Measurements from ENCODE around the gene SLIT1. TPM values are rescaled to one million over a fixed set of nuclear protein-coding genes. Genes with fewer than 3 reads are reported as not detected.
A peak's percentile ranks its signal among the peaks of the same experiment; 100 is the strongest.

The SLIT1 gene
- total RNA-seq, 1 experiment from 2014 or later = not detected

DNA sequence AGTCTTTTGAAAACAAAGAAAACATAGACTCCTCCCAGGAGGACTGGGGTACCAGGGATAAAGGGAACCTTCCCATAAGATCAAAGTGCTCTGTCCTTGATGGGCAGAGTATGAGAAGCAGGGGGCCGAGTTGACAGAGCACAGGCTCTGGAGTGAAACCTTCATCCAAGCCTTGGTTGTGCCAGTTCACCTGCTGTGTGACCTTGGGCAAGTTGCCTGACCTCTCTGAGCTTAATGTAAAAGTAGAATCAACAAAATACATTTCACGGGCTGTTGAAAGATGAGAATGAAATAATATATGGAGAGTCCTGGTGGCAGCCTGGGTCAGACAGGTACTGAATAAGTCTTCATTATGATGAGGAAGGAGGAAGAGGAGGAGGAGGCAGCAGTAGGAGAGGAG is 69.9 kb downstream of the SLIT1 start:
- no peak for DNase-seq (ENCODE audit: low read depth)

DNA sequence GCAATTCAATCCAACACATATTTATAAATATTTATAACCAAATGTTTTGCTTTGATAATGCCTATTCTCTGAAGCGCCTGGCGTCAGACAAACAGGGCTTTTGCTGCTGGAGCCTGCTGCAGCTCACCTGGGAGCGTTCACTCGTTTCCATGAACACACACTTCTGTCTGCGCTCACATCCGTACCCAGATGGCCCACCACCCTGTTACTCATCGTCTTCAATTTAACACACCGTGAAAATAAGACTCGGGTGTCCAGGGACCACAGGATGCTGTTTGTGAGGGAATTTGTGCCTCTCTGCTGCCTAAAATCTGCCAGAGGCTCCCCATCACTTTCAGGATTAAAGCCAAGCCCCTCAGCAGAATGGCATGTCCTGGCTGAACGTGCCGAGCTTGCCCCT is 74.1 kb downstream of the SLIT1 start:
- no peak for DNase-seq (ENCODE audit: low read depth)

DNA sequence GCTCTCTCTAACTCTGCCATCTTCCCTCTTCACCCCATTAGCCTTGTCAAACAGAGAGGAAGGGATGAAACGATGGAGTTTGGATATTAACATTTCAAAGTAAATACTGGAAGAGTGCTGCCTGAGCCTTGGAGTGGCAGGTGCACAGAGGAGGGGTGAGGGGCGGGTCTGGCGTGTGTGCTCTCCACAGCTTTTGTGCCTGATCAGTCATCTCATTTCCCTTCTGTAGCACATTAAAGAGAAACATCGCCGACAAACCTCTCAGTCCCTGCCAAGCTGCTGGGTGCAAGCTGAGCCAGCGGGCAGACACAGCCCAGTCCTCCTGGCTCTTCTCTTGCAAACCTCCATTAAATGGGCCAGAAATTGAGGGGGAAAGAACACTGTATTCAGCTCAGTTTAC is 76.2 kb downstream of the SLIT1 start:
- no peak for DNase-seq (ENCODE audit: low read depth)

DNA sequence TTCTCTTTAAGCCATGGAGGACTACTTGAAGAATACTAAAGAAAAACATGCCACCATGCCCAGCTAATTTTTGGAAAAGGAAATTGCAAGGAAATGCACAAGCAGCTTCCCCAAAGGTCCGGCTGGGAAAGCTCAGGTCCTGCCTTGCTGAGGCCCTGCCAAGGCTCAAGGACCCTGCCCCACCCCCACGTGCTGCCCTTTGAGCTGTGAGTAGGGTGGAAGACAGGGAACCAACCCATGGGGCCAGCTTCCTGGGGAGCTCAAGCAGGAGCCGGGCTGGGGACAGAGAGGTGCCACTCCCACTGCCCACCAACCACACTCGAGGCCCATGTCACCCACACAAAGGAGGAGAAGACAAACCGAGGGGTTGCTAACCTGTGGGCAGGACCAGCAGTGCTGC is 78.2 kb downstream of the SLIT1 start:
- no peak for DNase-seq (ENCODE audit: low read depth)

DNA sequence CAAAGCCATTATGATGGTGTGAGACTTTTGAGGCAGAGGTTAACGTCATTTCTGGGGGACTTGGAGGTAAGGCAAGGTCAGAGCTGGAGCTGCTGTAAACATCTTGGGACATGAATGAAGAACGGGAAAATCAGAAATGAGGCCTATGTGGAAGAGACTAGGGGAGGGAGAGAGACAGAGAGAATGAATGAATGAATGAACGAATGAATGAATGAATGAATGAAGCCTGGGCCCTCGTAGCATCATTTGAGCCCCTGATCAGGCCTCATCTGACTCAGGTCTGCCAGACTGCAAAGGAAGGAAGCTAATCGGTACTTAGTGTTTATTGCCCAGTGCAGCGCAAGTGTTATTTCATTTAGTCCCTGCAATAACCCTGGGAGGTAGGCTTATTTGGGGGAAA is 79.6 kb downstream of the SLIT1 start:
- DNase-seq (ENCODE audit: low read depth) = no peak

DNA sequence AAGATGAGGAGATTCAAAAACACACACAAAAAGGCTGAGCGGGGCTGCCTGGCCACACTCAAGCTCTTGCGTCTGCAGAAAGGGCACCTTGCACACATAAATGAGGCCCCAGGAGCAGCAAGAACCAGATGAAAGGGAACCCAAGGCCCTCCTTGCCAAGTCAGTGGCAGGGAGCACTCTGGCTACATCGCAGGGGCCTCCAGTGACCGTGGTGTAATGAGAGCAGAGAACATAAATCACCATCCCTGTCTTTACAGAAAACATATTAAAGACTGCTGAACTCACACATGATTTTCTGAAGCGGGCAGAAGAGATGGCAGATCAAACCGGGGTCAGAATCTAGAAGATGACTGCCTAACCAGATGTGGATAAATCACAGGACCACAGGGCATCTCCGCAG is 80.5 kb downstream of the SLIT1 start:
- DNase-seq (ENCODE audit: low read depth) = no peak

DNA sequence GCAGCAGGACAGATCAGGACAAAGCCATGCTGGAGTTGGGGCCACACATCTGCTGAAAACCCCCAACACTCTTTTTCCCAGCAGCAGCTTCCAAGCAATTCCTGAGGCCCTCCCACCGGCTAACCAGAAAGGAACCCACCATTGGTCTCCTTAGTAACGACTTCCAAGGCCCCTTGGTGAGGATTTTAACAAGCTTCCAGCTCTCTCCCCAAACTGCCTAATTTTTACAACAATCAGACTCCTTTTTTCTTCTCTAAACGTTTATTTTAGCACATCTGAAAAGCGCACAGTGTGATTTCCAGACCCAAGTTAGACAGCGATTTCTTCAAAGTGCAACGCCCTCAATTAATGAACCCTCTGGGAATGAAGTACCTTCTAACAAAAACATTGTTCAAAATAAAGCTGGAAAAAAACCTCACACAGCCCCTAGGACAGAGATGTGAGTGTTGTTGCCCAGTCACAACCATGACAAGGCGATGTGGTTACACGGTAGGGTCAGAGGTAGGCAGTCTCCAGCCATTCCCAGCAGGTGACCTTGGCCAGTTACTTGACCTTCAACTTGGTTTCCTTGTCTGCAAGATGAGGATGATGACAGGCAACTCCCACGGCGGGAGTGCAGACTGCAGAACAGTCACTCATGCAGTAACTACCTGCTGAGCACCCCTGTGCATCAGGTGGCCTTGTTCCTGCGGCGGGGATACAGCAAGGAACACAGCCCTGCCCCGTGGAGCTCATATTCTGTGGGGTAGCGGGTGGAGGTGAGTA is 82.3 kb downstream of the SLIT1 start:
- DNase-seq (ENCODE audit: low read depth) = no peak

DNA sequence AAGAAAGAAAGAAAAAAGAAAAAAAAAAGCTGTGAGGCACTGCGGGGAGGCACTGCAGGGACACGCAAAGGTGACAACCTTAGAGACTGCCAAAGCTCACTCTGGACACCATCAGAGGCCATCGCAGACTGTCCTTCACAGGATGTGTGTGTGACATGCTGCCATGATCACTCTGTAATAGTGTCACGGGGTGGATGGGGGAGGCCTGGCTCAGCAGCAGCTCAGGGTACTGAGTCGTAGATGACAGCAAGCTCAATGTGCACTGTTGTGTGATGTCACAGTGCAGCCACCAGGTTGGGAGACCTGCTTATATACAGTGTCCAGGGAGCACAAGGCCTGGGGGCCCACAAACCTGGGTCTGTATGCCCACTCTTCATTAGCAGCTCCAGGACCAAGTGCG is 83.3 kb downstream of the SLIT1 start:
- DNase-seq (ENCODE audit: low read depth) = no peak

DNA sequence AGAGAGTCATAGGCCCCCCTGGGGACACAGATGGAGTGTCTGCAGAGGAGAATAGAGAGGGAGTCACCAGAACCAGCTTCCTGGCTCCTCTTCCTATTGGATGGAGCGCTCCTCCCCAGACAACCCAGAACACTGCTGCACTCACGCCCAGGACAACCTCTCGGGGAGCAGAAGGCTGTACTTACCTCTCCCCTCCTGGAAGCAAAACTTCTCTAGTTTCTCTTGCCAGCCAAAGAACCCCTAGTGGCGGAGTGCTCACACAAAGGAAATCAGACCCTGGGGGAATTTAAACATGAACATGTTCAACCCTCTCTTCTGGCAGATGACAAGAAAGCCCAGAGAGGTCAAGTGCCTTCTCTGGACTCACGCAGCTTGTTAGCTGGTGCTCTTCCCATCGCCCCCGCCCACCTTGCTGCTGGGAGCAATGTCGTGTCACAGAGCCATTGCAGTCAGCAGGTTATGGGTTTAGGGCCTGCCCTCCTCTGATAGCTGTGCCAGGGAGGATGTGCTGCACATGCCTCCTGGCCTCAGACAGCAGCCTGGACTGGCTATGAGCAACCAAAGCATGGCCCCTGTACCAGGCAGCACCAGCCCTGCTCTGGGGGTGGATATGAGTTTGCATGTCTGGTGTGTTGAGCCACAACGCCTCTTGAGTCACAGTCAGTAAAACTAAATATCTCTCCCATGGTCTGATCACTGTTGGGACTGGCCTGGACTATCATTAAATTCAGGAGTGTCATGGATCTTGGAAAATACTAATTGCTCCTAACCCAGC is 84.4 kb downstream of the SLIT1 start:
- no peak for DNase-seq (ENCODE audit: low read depth)

DNA sequence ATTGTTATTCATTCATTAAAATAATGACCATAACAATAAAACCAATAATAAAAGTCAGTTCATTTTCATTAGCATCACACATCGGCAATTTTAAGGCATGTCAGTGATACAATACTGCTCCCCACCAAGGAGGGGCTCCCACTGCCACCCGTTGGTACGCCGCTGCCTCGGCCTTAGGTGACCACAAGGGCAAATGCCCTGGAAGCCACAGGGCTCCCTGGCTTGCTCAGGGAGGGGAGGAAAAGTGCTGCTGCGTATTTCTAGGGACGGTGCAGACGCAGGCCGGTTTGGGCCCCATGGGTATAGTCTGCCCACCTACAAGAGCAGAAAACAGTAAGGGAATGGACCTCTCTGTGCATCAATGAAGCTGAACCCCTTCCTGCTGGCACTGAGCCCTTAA is 85.1 kb downstream of the SLIT1 start:
- DNase-seq (ENCODE audit: low read depth) = no peak

DNA sequence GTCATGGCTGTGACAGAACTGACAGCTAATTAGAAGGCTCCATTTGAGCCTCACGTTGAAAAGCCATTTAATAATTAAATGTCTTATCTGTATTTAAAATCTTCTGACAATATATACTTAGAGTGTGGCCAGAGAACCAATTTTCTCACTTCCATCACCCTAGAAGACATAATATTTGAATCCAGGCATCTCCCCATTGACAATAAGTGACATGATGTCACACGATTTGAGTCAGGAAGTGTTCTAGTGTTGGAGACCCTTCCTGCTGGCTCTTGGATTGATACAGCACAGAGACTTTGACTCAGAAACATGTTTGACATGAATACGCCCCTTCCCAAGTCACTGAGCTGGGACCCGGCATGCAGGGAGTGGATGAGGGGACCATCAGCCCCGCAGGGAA is 85.9 kb downstream of the SLIT1 start:
- no peak for DNase-seq (ENCODE audit: low read depth)

DNA sequence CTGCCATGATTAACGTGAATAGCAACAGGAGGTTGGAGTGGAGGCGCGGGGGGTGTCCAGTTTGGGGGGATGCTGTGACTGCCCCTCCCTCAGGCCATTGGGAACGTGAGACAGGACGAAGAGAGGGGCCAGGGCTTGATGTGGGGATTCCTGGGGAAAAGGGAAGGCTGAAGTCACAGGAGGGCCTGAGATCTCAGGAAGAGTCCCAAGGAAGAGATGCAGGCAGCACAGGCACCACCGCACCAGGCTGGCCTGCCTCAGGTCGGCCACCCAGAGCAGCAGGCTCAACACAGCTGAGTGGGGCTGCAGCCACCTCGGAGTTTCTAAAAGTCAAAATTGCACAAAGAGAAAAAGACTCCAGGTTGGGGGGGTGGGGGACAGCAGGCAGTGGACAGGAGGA is 86.7 kb downstream of the SLIT1 start:
- no peak for DNase-seq (ENCODE audit: low read depth)

DNA sequence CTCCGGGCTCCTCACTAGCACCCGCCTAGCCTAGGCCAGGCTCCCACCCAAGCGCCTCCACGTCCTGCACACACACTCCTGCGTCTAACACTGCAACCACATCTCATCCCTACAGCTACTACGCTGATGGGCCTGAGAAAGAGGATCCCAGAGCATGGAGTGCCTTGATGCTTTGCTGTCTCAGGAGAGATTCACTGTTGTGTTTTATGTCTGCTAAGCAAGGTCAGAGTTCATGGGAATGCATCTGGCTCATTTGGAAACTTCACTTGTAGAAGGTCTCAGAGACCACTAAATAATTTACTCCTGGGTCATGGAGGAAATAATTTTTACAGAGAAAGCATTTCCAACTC is 88.7 kb downstream of the SLIT1 start:
- DNase-seq (ENCODE audit: low read depth) = no peak

DNA sequence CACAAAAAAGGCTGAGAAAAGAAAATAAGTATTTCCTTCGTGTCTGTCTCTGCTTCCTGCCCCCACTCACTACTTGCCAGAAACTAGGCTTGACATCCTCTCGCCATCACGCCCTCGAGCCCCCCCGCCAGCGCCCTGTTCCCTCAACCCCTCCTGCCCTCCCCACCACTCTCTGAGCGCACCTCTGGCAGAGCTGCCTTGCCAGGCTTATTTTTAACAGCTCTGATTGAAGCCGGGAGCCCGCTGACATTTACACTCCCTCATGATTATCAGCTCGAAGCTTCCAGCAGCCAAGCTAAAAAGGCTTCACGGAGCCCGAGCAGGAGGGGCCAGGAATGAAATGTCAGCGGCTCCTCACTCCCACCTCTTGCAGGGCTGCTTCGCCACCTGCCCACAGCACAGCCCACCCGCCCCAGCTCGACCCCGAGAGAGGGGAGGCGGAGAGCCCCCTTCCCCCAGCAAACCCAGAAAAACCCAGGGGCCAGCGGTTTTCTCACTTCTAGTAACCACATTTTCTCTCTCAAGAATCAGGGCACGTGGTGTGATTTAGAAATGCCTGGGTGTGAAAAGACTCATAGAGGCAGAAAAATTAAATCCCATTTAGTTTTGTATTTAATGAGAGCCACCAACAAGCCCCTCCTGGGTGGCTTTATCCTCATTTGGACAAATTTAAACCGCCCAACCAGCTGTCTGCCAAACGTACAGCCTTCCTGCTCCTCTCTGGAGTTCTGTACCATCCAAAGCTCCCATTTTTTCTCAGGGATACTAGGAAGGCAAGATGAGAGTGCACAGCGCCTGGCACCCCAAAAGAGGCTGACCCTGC is 89.3 kb downstream of the SLIT1 start:
- no peak for DNase-seq (ENCODE audit: low read depth)

DNA sequence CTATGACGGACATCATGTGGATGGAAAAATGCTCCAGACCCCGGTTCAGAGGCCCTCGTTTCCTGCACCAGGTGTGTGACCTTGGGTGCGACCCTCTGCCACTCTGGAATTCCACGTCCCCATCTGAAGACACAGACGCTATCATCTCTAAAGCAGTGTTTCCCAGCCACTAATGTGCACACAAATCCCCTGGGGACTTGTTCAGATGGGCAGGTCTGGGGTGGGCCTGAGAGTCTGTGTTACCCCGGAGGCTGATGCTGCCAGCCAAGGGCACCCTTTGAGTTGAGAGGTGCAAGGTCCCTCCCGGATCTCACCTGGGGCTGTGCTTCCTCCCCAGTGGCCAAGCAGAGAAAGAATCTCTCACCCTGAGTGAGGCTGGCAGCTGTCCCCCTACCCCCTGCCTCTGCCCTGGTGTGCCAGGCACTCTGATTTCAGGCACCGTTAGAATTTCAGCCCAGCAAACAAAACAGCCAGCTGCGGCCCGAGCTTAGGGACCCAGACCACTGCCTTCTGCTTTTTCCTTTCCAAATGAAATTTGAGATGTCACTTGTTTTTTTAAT is 90.0 kb downstream of the SLIT1 start:
- no peak for DNase-seq (ENCODE audit: low read depth)

DNA sequence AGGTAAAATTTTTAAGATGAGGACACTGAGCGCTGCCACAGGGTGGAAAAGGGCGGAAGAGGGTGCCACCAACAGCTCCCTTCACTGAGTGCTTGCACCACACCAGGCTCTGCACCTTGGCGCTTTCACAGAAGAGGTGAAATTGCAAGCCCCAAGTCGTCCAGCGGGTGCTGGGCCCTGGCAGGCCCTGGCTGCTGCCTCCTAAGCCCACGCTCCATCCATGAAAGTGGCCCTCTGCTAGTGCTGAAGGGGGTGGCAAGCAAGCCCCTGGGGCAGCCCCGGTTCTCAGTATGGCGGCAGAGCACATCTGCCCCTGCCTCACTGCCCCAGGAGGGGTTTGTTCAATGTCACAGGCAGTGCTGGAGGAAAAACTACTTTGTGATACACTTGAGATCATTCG is 95.1 kb downstream of the SLIT1 start:
- DNase-seq (ENCODE audit: low read depth) = no peak

DNA sequence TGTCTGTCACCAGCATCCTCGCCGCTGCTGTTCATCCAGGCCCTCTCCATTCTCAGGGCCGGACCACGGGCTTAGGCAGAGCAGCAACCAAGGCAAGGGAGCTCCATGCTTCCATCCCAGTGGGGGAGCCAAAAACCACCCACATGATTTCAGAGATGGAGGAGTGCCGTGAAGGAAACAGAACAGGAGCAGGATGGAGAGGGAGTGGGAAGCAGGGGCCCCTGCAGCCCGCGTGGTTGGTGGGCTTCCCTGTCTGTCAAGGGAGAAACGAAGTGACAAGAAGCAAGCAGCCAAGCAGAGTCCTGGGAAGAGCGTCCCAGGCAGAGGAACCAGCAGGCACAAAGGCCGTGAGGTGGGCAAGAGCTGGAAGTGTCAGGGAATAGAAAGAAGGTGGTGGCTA is 95.7 kb downstream of the SLIT1 start:
- no peak for DNase-seq (ENCODE audit: low read depth)

DNA sequence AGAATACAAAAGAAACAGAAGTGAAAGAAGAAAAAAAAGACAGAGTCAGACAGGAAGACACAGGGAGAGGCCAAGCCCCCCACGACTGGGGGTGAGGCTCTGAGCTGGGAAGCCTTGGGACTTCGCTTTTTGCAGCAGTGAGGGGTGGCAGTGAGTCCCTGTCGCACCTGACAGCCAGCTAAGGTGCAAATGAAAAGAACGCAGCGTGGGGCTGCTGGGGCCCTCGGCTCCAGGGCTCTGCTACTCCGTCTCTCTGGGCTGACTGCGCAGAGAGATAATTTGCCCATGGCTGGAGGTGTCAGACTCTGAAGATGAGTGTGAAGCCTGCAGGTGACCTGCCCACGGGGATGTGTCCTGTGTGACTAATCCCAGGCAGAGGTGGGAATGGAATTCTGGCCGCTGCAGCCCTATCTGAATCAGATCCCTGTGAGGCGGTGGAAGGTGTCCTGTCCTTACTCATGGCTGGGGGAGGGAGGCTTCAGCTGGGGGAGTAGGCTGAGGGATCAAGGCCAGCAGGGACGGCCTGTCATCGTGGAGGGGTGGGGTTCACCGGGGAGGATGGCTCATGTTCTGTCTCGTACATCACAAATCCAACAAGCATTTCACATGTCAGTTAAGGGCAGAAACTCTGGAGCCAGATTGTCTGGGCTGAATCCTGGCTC is 96.4 kb downstream of the SLIT1 start:
- peak; percentile 37 for DNase-seq (ENCODE audit: low read depth)

DNA sequence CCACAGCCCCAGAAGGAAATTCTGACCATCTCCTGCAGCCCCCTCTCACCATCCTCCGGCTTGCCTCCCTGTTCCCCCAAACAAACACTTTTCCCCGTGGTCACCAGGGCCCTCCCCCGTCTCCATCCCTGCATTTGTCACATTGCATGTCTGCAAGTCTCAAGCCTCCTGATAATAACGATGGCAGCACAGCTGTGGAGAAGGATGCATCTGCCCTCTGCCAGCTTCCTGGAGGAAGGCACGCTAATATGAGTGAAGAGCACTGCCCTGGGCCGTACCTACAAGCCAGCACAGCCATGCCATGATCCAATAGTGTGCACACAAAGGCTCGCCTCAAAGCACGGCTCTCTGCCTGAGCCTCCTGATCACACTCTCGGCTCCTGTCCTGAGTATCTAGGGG is 98.5 kb downstream of the SLIT1 start:
- DNase-seq (ENCODE audit: low read depth) = no peak

DNA sequence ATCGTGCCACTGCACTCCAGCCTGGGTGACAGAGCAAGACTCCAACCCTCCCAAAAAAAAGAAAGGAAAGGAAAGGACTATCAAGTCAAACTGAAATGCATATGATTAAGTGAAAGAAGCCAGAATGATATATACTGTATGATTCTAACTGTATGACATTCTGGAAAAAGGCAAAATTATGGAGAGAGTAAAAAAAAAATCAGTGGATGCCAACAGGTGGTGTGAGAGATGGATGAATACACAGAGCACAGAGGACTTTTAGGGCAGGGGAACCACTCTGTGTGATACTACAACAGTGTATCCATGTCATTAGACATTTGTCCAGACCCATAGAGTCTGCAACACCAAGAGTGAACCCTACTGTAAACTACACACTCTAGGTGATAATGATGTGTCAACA is 99.2 kb downstream of the SLIT1 start:
- no peak for DNase-seq (ENCODE audit: low read depth)

DNA sequence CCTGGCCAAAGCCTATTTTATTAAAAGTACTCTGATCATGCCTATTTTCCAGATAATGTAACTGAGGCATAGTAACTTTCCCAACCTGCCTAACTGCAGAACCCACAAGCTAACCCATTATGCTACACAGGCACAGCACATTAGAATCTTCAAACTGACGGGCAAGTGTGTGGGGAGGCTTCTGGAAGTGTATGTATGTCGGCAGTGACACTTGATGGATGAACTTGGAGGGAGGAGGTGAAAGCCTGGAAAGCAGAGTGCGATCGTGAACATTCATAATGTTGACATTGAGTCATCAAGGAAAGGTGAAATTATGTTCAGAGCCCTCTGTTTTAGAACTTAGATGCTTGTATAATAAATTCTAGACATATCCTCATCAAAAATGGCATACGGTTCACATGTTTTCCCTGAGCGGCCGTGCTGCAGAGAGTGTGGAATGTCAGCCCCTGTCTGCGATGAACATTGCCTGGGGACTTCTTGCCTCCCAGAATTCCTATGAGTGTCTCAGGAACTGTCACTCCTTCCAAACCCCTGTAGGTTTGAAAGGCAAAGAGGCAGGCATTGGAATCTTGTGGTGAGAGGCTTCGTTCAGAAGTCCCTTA is 102.4 kb downstream of the SLIT1 start:
- DNase-seq (ENCODE audit: low read depth) = no peak
